GM21723 (cell line): ENCODE data around the gene ALPK3.

ENCODE experiments used
- ATAC-seq: cut with Tn5 transposase; IDR thresholded peaks from one replicate; pipeline ENCODE4 v1.9.1; 2021; ENCODE audit warnings: mild to moderate bottlenecking, moderate library complexity; ENCODE audit not compliant: unreplicated experiment

Gene ALPK3

DNA sequence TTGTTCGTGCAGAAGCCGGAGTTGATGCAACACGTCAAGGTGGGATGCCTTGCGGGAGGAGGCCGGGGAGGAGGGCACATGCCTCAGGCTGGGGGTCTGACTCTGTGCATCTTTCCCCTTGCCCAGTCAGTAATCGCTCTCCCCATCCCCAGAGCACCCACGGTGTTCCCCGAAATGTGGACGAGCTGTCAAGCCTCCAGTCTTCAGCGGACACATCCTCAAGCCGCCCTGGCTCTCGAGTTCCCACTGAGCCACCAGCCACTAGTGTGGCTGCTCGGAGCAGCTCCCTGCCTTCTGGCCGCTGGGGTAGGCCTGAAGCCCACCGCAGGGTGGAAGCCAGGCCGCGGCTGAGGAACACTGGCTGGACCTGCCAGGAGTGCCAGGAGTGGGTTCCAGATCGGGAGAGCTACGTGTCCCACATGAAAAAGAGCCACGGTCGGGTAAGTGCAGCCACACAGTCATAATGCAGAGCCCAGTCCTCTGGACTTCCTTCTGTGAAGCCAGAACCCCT, 18.7 kb upstream of the ALPK3 start:
- no peak for ATAC-seq

DNA sequence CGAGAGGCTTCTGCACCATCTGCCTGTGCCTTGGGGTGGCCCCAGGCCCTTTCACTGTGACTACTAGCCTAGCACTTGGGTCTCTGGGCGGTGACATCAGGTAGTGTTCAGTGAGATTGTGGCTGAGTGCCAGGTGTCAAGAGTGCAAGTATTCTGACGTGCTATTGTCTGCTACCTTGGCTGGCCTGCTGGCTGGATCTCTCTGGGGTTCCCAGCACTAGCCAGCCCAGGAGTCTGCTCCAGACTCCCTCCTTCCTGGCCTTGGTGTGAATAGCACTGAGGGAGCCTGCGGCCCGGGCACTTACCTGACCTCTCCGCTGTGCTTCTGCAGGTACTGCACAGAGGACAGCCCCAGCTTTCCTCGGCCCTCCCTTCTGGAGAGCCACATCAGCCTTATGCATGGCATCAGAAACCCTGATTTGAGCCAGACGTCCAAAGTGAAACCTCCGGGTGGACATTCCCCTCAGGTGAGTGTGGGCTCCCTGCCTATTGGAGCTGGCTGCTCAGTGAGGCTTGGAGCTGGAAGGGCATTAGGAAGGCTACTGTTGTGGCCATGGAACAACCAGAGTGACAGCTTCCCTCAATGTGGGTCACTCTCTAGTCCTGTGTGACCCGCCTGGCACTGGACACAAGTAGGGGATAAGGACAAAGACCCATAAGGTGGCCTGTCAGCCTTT, 17.5 kb upstream of the ALPK3 start:
- ATAC-seq = no peak

DNA sequence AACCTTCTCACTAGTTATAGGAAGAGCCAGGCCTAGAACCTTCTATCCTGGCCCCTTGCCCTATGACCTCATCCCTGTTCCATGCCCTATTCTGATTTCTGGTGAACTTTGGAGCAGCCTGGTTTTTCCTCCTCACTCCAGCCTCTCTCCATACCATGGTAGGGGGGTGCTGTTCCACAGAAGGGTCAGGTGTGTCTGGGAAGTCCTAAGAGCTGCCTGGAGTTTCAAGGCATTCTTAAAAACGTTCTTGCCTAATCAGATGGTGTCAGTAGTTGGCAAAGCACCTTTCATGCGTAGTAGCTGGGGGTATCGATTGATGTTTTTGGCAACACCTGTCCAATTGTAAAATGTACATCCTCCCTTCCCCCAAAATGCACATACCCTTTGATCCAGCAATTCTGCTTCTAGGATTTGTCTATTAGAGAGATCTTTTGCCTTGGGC, 16.8 kb upstream of the ALPK3 start:
- no peak for ATAC-seq

DNA sequence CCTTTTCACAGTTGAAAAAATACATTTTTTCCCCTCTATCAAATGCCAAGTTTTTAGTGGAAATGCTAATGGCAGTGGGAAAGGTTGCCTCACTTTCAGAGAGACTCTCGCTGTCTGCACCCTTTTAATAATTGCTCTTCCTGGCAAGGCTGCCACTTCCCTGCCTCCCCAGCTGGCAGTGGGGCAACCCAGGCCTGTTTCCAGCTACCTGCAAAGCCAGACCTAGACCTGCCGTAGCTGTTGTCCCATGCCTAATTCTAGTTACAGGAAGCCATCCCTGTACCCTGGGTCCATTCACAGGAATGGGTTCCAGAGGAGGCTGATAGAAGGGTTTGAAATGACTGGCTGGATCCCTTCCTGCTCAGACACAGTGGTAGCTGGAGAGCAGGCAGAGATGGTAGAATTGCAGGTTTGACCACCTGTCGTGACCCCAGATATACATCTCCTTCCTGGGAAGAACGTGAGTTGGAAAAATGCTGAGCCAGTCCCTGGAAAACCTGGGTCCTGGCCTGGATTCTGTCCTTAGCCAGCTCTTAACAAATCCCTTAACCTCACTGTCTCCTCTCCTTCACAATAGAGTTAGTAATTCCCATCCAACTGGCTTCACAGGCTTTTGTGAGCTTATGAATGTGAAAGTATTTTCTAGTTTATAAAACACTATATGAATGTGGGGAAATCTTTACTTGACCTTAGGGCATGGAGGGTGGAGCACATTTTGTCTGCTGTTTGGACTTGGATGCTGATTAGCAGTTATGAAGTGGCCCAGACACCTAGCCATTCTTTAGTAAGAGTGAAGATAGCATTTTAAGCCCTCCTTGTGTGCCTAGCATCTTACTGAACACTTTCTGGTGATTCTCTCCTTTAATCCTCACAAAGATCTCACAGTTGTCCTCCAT, 12.9 kb upstream of the ALPK3 start:
- ATAC-seq = no peak

DNA sequence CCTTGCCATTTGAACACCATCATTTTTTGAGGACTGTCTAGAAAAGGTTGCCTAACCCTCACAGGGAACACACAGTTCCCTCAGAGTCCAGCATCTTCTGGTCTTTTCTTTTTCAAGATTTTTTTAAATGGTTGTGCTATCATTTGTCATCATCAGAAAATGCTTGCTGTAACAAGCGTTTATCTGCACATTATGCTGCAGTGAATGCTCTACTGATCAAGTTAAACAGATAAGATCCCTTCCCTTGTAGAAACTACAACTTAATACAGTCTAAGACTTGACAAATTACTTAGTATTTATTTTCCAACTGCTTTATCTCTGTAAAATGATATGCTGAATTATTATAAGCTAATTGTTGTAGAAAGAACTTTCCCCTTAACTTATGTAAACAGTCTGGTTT, 11.9 kb upstream of the ALPK3 start:
- ATAC-seq = no peak

DNA sequence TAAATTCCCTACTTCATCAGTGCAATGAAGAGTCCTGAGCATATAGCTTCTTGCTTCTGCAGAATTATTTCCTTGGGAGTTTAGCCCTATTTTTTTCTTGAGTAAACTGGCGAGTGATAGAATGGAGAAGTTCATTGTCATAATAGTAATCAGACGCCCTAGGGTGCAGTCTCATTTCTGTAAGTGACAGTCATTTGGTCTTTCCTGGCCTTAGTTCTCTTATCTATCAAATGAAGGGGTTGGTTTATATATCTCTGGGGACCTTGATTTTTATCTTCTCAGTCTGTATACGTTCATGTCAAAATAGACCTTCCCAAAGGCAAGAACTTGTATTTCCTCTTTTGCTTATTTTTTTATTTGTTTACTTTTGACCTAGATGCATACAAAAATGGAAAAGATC, 9.9 kb upstream of the ALPK3 start:
- ATAC-seq = no peak

DNA sequence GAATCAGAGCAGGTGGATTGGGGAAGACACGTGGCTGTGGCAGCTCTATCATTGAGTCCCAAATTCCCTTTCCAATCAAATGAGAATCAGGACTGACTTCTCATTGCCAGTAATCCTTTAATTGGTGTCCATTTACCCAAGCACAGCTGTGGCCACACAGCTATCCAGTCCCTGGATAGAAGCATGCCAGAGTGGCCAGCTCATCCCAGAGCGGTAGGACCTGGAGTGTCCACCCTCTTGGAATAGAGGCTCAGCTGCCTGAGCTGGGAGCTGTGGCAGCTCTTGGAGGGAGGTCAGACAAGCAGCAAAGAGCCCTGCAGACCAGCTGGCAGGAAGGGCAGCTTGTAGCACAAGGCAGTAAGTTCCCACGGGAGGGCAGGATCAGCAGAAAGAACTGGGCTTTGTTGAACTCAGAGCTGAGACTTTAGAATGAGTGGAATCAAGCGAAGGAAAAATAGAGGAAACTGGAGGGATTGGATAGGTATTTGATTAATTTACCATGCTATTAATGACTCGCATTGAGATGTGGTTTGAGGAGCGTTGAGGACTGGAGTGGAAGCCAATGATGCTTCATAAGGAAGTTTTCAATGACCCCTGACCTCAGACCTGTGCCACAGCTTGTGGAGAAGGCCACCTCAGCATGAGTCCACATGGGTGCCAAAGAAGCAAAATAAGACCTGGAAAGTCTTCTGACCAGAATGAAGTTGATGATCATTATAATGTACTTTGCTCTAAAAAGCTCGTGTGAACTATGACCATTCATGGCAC, 6.9 kb upstream of the ALPK3 start:
- no peak for ATAC-seq

DNA sequence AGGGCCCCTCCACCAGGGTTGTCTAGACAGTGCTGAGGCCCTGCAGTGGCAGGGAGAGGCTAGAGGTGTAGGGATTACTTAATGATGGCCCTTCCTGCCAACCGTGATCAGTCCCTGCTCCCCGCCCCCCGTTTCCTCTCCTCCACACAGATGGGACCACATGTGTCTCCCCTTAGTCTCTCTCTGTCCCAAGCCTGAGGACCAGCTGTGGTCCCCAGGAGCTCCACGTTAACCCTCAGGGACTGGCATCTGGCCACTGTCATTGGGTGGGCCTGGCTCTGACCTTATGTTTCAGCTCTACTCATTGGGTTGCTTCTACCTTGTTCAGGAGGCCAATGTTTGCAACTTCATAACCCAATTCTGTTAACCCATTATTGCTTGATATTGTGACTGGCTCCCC, 6.0 kb upstream of the ALPK3 start:
- no peak for ATAC-seq

DNA sequence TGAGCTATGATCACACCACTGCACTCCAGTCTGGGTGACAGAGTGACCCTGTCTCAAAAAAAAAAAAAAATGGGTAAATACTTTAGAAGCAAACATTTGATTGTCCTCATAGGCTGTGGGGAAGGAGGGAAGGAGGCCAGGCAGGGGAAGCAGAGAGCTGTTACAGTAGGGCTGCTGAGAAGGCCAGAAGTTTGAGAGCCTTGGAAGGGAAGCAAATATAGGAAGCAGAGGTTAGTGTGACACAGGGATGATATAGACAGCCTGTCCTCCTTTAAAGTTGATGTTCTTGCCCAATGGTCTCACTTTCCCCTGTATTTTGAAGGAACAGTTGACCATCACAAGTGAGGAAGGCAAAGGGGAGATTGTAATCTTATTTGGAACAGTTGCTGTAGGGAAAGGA, 5.3 kb upstream of the ALPK3 start:
- no peak for ATAC-seq

DNA sequence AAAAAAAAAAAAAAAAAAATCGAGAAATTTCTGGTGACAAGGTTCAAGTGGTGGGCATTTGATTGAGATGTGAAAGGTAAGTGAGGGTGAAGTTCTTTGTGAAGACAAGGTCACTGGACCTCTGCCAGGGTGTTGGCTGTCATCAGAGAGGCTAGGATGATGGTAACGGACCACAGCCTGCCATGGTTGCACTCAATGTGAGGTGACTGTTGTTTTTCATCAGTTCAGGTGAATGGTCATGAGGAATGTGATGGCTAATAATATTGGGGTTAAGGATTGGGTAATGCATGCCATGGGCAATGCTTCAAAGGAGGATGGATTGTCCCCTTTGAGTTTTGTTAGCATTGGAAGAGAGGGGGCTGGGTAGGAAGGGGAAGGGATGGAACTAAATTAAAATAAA, 4.3 kb upstream of the ALPK3 start:
- ATAC-seq = no peak

DNA sequence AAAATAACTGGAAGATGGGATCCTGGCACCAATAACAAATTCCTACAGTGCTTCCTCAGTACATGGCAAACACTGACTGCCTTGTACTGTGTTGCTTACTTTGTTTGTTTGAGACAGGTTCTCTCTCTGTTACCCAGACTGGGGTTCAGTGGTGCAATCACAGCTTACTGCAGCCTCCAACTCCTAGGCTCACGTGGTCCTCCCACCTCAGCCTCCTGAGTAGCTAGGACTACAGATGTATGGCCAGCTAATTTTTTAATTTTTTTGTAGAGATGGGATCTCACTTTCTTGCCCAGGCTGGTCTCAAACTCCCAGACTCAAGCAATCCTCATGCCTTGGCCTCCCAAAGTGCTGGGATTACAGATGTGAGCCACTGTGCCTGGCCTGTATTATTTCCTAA, 3.7 kb upstream of the ALPK3 start:
- ATAC-seq = no peak

DNA sequence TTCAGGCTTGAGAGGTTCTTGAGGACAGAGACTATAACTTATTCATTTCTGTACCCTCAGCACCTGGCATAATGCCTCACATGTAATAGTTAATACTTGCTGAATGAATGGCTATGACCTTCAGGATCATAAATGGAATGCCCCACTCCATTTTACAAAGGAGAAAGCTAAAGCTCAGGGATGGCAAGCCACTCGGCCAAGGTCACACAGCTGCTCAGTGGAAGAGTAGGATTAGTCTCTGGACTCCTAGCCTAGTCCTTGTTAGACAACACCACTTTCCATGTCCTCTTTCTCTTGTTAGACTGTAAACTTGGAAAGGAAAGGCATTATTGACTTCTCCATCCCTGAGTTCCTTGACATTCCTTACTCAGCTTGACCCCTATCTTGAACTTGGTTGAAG, 3.2 kb upstream of the ALPK3 start:
- no peak for ATAC-seq

DNA sequence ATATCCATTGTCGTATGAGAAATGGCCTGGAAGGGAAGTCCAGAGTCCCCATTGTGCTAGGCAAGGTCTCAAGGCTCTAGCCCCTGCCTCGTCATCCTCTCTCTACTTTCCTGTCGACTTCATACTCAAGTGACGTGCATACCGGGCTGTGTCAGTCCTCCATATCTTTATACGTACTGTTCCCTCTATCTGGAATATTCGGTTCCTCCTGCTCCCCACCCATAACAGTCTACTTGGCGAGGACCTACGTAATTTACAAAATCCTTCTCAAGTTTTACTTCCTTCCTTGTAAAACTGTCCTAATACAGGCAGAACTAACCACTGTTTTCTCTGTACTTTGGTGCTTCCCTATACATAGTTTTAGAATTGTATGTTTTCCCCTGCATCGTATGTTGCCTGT, 2.2 kb upstream of the ALPK3 start:
- ATAC-seq = no peak

DNA sequence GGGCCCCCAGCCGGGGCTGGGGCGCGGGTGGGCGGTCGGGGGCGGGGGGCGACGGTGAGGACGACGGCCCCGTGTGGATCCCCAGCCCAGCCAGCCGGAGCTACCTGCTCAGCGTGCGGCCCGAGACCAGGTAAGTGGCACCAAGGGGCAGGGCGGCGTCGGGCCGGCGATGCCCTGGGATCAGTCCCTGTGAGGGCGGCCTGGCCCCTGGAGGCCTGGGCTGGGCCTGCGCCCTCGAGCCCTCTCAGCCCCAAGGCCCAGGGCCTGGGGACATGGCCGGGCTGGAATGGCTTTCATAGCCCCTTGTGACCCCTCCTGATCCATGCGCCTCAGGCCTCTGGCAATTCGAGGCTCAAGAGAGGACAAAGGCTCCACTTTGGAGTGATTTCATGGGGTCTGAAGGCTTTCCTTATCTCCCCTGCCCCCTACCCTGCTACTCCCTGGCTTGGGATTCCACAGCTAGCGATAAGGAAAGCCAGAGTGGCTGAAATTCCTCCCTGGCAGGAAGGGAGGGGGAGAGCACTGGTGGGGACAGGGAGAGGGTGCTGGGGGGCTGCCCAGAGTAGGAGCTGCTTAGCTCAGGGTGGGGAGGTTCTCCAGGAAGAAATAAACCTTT, 418 bp downstream of the ALPK3 start:
- ATAC-seq = no peak

DNA sequence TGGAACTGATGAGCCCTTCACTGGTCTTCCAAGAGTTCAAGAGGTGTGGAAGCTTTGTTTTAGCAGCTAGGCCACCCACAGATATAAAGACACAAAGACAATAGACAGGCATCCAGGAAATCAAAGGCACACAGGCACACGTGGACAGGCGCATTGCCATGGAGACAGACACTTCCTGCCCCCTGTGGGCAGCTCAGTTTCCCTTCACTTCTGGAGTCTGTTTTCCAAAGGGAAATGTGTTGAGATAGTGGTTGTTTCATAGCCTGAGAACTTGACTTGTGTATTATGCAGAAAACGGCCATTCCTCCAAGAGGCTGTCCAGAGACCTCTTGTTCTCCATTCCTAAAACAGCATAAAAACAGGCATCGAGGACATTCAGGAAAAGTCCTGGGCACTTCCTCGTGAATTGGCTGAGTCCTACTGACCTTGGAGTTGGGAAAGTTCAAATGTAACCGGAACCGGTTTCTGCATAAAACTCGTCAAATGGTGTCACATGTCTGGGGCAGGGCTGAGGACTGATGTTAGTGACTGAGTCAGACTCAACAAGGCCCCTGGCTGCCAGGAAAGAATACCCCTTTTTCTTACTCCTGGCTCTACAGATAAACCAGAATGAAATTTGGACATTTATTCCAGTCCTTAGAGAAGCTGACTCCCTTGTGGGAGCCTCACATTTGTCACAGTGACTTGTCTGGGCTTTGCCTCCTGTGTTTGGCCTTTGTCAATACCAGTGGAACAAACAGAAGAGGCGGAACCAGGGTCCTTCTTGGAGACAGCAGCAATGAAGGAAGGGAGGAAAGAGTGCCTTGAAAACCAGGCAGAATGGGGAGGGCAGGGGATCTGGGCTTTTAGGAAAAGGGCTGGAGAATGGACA, 1.3 kb downstream of the ALPK3 start:
- no peak for ATAC-seq

DNA sequence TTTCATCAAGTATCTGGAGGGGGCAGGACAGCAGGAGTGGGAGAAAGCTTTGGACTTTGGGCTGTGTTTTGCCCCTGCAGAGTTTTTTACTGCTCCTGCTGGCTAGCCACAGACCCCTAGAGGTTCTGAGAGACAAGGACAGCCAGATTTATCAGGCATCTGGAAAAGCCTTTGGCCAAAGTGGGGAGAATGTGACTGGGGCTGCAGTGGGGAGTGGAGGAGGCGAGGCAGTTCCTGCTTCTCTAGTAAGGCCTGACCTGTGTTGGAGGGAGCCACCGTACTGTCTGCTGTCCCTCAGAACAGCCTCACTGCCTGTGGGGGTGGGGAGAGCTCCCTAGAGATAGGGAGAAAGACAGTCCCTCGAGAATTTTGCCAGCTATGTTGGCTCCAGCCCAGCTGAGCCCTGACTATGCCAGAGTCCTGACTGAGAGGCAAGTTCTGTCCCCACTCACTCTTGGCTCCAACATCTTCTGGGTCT, 2.2 kb downstream of the ALPK3 start:
- ATAC-seq = no peak

DNA sequence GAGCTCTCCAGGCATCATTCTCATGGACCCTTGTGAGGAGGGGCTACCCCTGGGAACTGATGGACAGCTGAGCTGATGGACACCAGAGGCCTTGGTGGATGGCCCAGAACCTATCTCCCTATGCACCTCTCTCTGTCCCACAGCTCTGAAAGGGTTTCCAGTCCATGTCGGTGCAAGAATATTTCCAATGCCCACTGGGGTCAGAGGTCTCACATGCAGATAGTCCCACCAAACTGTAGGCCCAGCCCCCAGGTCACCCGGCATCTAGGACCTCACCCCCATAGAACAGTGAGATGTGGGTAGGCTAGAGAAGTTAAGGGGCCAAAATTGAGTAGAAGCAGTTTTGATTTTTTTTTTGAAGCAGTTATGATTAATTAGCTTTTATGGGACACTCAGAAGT, 2.6 kb downstream of the ALPK3 start:
- no peak for ATAC-seq

DNA sequence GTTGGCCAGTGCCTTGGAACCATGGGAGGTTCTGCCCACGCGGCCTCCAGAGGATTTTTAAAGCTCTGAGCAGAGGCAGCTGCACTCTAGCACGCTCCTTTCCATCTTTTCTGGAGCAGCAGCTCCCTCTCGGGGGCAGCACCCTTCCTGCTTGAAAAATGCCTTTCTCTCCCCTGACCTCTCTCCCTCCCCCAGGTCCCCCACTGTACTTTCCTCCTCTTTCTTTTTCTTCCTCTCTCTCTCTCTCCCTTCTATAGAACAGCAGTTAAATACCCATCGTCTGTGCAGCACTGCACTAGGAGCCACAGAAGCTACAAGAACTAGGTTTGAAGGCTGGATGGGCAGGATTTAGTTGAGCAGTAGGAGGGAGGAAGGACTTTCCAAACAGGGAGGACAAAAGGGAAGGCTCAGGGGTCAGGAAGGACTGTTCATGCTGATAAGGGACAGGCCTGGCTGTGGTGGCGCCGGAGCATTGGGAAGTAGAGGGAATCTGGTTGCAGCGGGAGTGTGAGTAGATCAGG, 4.4 kb downstream of the ALPK3 start:
- ATAC-seq = no peak

DNA sequence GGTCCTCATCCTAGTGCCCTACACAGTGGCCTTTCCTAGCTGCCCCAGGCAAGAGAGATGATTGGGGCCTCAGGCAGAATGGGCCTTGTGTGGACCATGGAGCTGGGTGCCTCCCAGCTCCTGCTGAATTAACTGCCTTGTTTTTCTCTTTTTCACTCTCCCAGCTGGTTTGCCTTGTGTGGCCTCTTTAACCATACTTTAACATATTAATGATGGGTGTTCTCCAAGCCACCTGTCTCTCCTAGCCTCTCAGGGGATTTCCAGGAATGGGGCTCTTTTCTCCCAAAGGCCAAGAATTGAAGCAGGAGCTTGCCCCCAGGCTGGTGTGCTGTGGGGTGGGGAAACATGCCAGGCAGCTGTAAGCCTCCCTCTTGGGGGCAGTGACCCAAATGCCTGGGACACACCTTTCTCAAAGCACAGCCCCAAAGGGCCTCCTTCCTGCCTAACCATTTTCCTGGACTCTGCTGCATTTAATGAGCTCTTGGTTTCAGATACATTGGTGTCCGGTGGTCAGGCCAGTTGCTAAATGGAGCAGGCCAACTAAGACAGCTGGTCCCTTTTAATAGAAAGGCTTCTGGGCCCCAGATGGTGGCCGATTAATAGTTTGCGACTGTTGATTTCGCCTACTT, 5.6 kb downstream of the ALPK3 start:
- no peak for ATAC-seq
